GM19025 (cell line): ENCODE results near the gene PTPN9.
A peak's percentile ranks its signal among the peaks of the same experiment; 100 is the strongest.
"Not testable (repeated sequence)": the region's sequence is repeated elsewhere in the genome, so short reads cannot be mapped to it uniquely, and the experiment has no call there.

Experiments
- ATAC-seq: cut with Tn5 transposase; IDR thresholded peaks from one replicate; pipeline ENCODE4 v1.9.1; 2021; ENCODE audit warnings: mild to moderate bottlenecking, low read depth, moderate library complexity; ENCODE audit not compliant: unreplicated experiment

Gene PTPN9

GRCh38 chr15:75584121-75584520 is 5.0 kb upstream of the PTPN9 start:
- no peak for ATAC-seq

- no peak for ATAC-seq
Observed at GRCh38 chr15:75583701-75584100, 4.6 kb upstream of the PTPN9 start.

GRCh38 chr15:75582943-75583342 is 3.8 kb upstream of the PTPN9 start:
- ATAC-seq: not testable (repeated sequence)

GRCh38 chr15:75578173-75578947 is 755 bp downstream of the PTPN9 start:
- ATAC-seq: peak; percentile 39

GRCh38 chr15:75577401-75578172 is 1.5 kb downstream of the PTPN9 start:
- ATAC-seq: no peak

GRCh38 chr15:75573648-75574384 is 5.3 kb downstream of the PTPN9 start:
- no peak for ATAC-seq

GRCh38 chr15:75570126-75570845 is 8.8 kb downstream of the PTPN9 start:
- no peak for ATAC-seq

GRCh38 chr15:75565062-75565970 is 13.8 kb downstream of the PTPN9 start:
- no peak for ATAC-seq

GRCh38 chr15:75561888-75562287 is 17.2 kb downstream of the PTPN9 start:
- no peak for ATAC-seq

- not testable (repeated sequence) for ATAC-seq
Observed at GRCh38 chr15:75559360-75559759, 19.8 kb downstream of the PTPN9 start.

GRCh38 chr15:75558955-75559354 is 20.2 kb downstream of the PTPN9 start:
- ATAC-seq: not testable (repeated sequence)

- ATAC-seq: no peak
Observed at GRCh38 chr15:75554717-75555116, 24.4 kb downstream of the PTPN9 start.

GRCh38 chr15:75553659-75554058 is 25.5 kb downstream of the PTPN9 start:
- ATAC-seq: no peak

- ATAC-seq: no peak
Observed at GRCh38 chr15:75551091-75551490, 28.0 kb downstream of the PTPN9 start.

GRCh38 chr15:75545064-75545463 is 34.1 kb downstream of the PTPN9 start:
- no peak for ATAC-seq

GRCh38 chr15:75544359-75544758 is 34.8 kb downstream of the PTPN9 start:
- no peak for ATAC-seq

- ATAC-seq: not testable (repeated sequence)
Observed at GRCh38 chr15:75542949-75543545, 36.1 kb downstream of the PTPN9 start.

- no peak for ATAC-seq
Observed at GRCh38 chr15:75542386-75542797, 36.7 kb downstream of the PTPN9 start.

GRCh38 chr15:75538376-75538775 is 40.7 kb downstream of the PTPN9 start:
- ATAC-seq: no peak
